LNCAP (cell line): ENCODE data around the gene ZNF444.

ENCODE experiments used
- CTCF ChIP-seq: fragments of 450-650 bp; IDR thresholded peaks from 2 replicates; pipeline ENCODE4 v1.5.1; 2017; ENCODE audit warnings: mild to moderate bottlenecking

The ZNF444 gene

GRCh38 chr19:56121180-56122167, 19.6 kb upstream of the ZNF444 start, which contains the start of gene ZNF787:
Gene ZNF787, minus strand, starts transcription at chr19:56121295. Its CDS starts 18,078 bp downstream, at chr19:56103217.
- no peak for TF ChIP-seq CTCF

- no peak for TF ChIP-seq CTCF
Observed at GRCh38 chr19:56123266-56123891, 17.7 kb upstream of the ZNF444 start.

- TF ChIP-seq CTCF: no peak
Observed at GRCh38 chr19:56124578-56124977, 16.5 kb upstream of the ZNF444 start.

GRCh38 chr19:56125806-56126590, 15.1 kb upstream of the ZNF444 start:
- TF ChIP-seq CTCF: no peak

GRCh38 chr19:56126983-56127780, 13.9 kb upstream of the ZNF444 start:
- TF ChIP-seq CTCF: no peak

GRCh38 chr19:56130006-56130405, 11.1 kb upstream of the ZNF444 start:
- TF ChIP-seq CTCF: no peak
